Thyroid gland (tissue), 4 donors: ENCODE results near the gene TRPM7. TPM values are rescaled to one million over a fixed set of nuclear protein-coding genes. Genes with fewer than 3 reads are reported as not detected.
A peak's percentile ranks its signal among the peaks of the same experiment; 100 is the strongest.

Source experiments
- DNase-seq, 2 donors: peaks; one replicate each; pipeline ENCODE4 v3.0.0-alpha.2; 2019
- H3K27ac ChIP-seq, 3 donors: fragments of 200-600 bp; sonication (generic); 1 replicate in 2 of 3; 2 replicates in 1 of 3; pipeline ENCODE4 v1.5.1; 2016 to 2019; ENCODE audit warnings: mild to moderate bottlenecking in 1 of 3, moderate library complexity in 1 of 3
- H3K27me3 ChIP-seq: fragments of 200-600 bp; sonication (generic); one replicate; pipeline ENCODE4 v1.5.1; 2019
- H3K36me3 ChIP-seq, 2 donors: fragments of 200-600 bp; sonication (generic); one replicate each; pipeline ENCODE4 v1.5.1; 2016 to 2019
- H3K4me1 ChIP-seq, 2 donors: fragments of 200-600 bp; sonication (generic); one replicate each; pipeline ENCODE4 v1.5.1; 2017 to 2019
- H3K4me3 ChIP-seq, 3 donors: fragments of 200-600 bp; sonication (generic); replicated peaks in 1 of 3; 1 replicate in 2 of 3; 2 replicates in 1 of 3; pipeline ENCODE4 v1.5.1; 2016; ENCODE audit warnings: mild to moderate bottlenecking in 1 of 3
- H3K9me3 ChIP-seq: fragments of 200-600 bp; sonication (generic); one replicate; pipeline ENCODE4 v1.5.1; 2017
- POLR2A ChIP-seq, 2 donors: fragments of 450-650 bp; IDR thresholded peaks; one replicate each; pipeline ENCODE4 v1.6.1; 2017; ENCODE audit warnings: antibody characterized with exemption in 2 of 2, mild to moderate bottlenecking in 2 of 2, moderate library complexity in 1 of 2
- WGBS, 2 donors: methylation state at CpG; one replicate each; pipeline ENCODE4 v1.1.5; 2017; 5-methylcytosine and 5-hydroxymethylcytosine counted together
- intact Hi-C: fragments of 100-400 bp; cut with DNase I; formaldehyde crosslinking; loops from one replicate; pipeline ENCODE4 v1.15.1; 2023
- total RNA-seq, 4 donors: library from RNA; depleted of rRNA; stranded (reverse); fragments of >200 nt; gene quantifications; one replicate each; pipeline ENCODE4 v1.2.3, GENCODE V29; 2016
- TF ChIP-seq, protein P1 (sequence below), 6 experiments: fragments of 200-600 bp in 3 of 6; fragments of 450-650 bp in 3 of 6; sonication (generic) in 3 of 6; IDR thresholded peaks; one replicate each; pipeline ENCODE4 v1.5.1; 2016 to 2019; ENCODE audit warnings: antibody characterized with exemption in 6 of 6, mild to moderate bottlenecking in 2 of 6, inconsistent platforms in 1 of 6, moderate library complexity in 1 of 6

The TRPM7 gene
- total RNA-seq, 4 donors from 2014 or later, result 75.5 to 125 (median 87.9) TPM

DNA sequence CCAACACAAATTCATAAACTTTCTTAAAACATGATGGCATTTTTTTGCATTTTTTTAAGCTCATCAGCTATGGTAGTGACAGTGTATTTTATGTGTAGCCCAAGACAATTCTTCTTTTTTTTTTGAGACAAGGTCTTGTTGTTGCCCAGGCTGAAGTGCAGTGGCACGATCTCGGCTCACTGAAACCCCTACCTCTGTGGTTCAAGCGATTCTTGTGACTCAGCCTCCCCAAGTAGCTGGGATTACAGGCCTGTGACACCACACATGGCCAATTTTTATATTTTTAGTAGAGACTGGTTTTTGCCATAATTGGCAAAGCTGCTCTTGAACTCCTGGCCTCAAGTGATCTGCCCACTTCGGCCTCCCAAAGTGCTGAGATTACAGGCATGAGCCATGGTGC lies 122.8 kb downstream of the TRPM7 start:
- Histone ChIP-seq H3K9me3 (no peaks in the 10 kb centered on the region), H3K4me3 (no peak overlapping the region), H3K27ac (no peak overlapping the region), H3K27me3 (no peaks in the 10 kb centered on the region), H3K4me1 (peaks cover 0 to 6% of the 10 kb centered on the region in 2 donors), H3K36me3 (peaks cover 12 to 16% of the 10 kb centered on the region in 2 donors)
- DNase-seq, result no peak
- TF ChIP-seq POLR2A (IDR thresholded peaks at IDR 0.05), result no peak
- TF ChIP-seq, protein P1, sequence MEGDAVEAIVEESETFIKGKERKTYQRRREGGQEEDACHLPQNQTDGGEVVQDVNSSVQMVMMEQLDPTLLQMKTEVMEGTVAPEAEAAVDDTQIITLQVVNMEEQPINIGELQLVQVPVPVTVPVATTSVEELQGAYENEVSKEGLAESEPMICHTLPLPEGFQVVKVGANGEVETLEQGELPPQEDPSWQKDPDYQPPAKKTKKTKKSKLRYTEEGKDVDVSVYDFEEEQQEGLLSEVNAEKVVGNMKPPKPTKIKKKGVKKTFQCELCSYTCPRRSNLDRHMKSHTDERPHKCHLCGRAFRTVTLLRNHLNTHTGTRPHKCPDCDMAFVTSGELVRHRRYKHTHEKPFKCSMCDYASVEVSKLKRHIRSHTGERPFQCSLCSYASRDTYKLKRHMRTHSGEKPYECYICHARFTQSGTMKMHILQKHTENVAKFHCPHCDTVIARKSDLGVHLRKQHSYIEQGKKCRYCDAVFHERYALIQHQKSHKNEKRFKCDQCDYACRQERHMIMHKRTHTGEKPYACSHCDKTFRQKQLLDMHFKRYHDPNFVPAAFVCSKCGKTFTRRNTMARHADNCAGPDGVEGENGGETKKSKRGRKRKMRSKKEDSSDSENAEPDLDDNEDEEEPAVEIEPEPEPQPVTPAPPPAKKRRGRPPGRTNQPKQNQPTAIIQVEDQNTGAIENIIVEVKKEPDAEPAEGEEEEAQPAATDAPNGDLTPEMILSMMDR (IDR thresholded peaks at IDR 0.05), result no peak
- 99% methylated on average over 4 of the region's 4 CpGs for WGBS, 2 donors
- intact Hi-C loops, result no loop called here

DNA sequence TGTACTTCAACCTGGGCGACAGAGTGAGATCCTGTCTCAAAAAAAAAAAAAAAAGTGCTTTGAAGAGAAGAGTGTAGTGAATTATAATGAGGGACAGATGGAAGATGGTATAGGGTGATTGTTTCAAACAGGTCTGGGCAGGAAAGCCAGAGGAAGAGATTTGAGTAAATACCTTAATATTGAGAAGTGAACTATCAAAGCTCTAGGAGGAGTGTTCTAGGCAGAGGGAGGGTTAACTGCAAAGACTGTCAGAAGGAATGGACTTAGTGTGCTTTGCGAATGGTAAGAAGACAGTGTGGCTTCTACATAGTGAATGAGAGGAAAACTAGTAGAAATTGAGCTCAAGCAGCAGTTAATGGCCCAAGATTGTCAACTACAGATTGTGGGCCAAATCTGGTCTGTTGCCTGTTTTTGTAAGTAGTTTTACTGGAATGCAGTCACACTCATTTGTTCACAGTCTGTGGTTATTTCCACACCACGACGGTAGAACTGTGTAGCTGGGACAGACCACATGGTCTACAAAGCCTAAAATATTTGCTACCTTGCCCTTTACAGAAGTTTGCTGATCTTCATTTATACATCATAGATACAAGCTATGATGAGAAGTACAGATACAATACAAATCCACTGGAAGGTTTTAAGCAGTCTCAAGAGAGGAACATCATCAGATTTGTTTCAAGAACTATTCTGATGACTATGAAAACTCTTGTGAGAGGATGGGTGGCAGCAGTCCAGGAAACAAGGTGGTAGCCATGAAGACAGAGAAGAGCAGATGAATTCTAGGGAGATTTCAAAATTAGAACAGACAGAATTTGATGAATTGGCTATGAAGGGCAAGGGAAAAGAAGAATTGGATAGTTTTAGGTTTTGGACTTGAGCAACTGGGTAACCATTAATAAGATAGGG lies 123.6 kb downstream of the TRPM7 start:
- TF ChIP-seq POLR2A (IDR thresholded peaks at IDR 0.05), result no peak
- TF ChIP-seq, protein P1 (IDR thresholded peaks at IDR 0.05), result no peak
- Histone ChIP-seq H3K36me3 (peaks cover 10 to 11% of the 10 kb centered on the region in 2 donors), H3K9me3 (no peaks in the 10 kb centered on the region), H3K4me1 (peaks cover 0 to 6% of the 10 kb centered on the region in 2 donors), H3K27ac (no peak overlapping the region), H3K27me3 (no peaks in the 10 kb centered on the region), H3K4me3 (no peak overlapping the region)
- DNase-seq, result peak in 1 of 2 donors; percentile 18
- WGBS, 2 donors, result 62 to 72% methylated on average over 4 of the region's 4 CpGs
- intact Hi-C loops, result no loop called here

DNA sequence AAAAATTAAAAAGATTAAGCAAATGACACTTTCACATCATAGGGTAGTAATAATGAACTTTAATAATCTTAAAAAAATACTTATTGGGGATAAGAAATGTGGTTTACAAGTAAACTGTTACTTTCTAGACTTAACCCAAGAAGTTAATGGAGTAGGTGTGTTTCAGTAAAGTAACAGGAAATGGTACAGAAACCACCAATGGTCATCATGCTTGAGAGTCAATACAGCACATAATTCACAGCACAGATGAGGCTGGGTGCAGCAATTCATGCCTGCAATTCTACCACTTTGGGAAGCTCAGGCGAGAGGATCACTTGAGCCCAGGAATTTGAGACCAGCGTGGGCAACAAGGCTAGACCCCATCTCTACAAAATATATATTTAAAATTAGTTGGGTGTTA lies 128.6 kb downstream of the TRPM7 start:
- 93 to 96% methylated on average over 2 of the region's 2 CpGs for WGBS, 2 donors
- no peaks in the 10 kb centered on the region for H3K9me3 ChIP-seq
- no peak overlapping the region for H3K27ac ChIP-seq
- peaks cover 0 to 3% of the 10 kb centered on the region in 2 donors for H3K4me1 ChIP-seq
- intact Hi-C loops, result no loop called here
- no peaks in the 10 kb centered on the region for H3K27me3 ChIP-seq
- peaks cover 10 to 11% of the 10 kb centered on the region in 2 donors for H3K36me3 ChIP-seq
- no peak for TF ChIP-seq POLR2A (IDR thresholded peaks at IDR 0.05)
- TF ChIP-seq, protein P1 (IDR thresholded peaks at IDR 0.05), result no peak
- no peak overlapping the region for H3K4me3 ChIP-seq
- DNase-seq, result no peak

DNA sequence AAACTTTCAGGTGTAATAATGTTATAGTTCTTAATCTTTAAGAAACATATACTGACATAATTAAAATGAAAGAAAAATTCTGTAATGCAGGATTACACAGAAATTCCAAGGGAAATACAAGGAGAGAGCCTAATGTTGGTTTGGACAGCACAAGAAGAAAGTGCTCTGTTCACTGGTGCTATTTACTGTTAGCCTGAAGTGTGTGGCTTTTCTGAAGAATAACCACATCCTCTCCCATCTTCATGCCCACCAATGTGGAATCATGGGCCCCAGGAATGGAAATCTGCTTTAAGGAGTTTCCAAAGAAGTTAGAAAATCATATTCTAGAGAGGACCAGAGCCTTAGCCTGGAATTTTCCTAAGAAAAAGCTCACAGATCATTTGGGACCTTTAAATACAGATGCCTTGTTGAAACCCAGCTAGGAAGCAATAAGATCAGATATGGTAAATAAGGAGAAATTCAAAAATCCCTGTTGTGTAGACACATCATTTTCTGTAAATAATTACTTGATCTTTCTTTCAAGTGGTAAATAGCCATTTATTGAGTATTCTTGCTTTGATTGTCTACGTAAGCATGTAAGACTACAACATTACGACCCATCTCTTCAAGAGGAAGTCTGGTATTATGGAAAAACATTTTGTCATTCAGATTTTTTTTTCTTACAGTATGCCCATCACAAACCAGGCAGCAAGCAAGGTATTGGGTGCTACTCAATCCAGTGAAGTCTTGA lies 129.8 kb downstream of the TRPM7 start:
- intact Hi-C loops, result no loop called here
- H3K9me3 ChIP-seq, result no peaks in the 10 kb centered on the region
- H3K27me3 ChIP-seq, result no peaks in the 10 kb centered on the region
- H3K36me3 ChIP-seq, result peaks cover 9 to 10% of the 10 kb centered on the region in 2 donors
- H3K27ac ChIP-seq, result no peak overlapping the region
- no peak for TF ChIP-seq POLR2A (IDR thresholded peaks at IDR 0.05)
- TF ChIP-seq, protein P1 (IDR thresholded peaks at IDR 0.05), result no peak
- no peak for DNase-seq
- no peaks in the 10 kb centered on the region for H3K4me1 ChIP-seq
- WGBS, 2 donors, result 96 to 97% methylated on average over 2 of the region's 2 CpGs
- H3K4me3 ChIP-seq, result no peak overlapping the region

DNA sequence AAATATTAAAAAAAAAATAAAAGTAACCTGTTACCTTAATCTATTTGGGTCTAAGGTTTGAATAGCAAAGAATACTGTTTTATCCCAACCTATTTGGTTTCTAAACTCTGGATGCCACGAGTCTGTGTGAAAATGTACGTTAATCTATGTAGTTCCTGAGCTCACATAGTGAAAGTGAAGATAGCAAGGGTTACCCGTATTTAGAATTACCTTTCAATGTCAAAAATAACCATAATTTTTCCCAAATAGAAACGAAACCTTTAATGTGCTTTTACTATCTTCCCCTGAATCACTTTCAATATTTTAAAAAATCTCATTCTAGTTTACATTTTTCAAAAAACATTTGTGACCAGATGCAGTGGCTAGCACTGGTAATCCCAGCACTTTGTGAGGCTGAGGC lies 134.4 kb downstream of the TRPM7 start:
- no peak overlapping the region for H3K4me3 ChIP-seq
- no peaks in the 10 kb centered on the region for H3K36me3 ChIP-seq
- TF ChIP-seq, protein P1 (IDR thresholded peaks at IDR 0.05), result no peak
- no peak for TF ChIP-seq POLR2A (IDR thresholded peaks at IDR 0.05)
- no peak for DNase-seq
- H3K27ac ChIP-seq, result no peak overlapping the region
- H3K4me1 ChIP-seq, result no peaks in the 10 kb centered on the region
- intact Hi-C loops, result no loop called here
- no peaks in the 10 kb centered on the region for H3K9me3 ChIP-seq
- WGBS, 2 donors, result 92 to 94% methylated on average over 4 of the region's 4 CpGs
- H3K27me3 ChIP-seq, result no peaks in the 10 kb centered on the region
